ENCODE data around the gene PRIM2.
"Not testable (repeated sequence)": the region's sequence is repeated elsewhere in the genome, so short reads cannot be mapped to it uniquely, and the experiment has no call there.

Gene PRIM2

DNA sequence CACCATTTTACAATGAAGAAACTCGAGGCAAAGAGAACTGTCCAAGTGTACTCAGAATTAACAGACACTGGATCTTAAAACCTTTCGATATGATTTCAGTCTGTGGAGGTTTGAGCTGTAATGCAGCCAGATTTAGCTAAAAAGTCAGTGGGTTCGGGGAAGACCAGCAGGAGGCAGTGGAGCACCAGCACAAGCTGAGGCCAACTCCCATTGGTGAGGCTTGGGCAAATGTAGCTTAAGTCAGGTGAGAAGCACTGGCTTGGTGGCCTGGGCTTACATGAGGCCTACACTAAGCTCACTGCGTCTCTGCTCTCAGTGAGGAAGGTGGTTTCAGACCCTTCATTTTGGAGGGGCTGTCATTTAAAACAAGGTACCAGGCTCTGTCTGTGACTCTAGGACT, 234.5 kb downstream of the PRIM2 start:
- 100% methylated on average over 1 of the region's 4 CpGs; no CpG with 5 or more reads in 1 of the 2 experiments for WGBS, 2 experiments (ENCODE audit: insufficient coverage in 2 of 2)
- H3K36me3 ChIP-seq (ENCODE audit: control insufficient read depth, insufficient read depth, low read length); H3K4me1 ChIP-seq (ENCODE audit: control insufficient read depth, insufficient read depth, low read length, poor library complexity, severe bottlenecking); H3K9me3 ChIP-seq (ENCODE audit: control insufficient read depth, low read length); H3K27ac ChIP-seq (ENCODE audit: low read depth, low read length, severe bottlenecking); H3K4me3 ChIP-seq (ENCODE audit: extremely low read depth, insufficient read depth, low read length, poor library complexity, severe bottlenecking): not testable (repeated sequence)

DNA sequence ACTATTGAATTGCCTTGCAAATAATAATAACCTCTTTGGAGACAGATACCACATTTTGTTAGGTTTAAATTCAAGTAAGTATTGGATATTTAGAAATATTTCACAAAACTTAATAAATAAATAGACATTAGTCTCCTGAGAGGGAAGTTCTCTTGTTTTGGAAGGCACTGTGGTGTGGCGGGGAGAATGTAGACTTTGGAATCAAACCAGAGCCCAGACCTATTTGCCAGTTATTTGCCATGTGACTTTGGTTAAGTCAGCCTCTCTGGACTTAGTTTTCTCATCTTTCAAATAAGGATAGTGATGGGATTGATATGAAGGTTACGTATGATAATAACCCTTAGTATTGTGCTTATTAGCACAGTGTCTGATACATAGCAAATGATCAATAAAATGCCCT, 240.4 kb downstream of the PRIM2 start:
- not testable (repeated sequence) for H3K36me3 ChIP-seq (ENCODE audit: control insufficient read depth, insufficient read depth, low read length); H3K4me3 ChIP-seq (ENCODE audit: extremely low read depth, insufficient read depth, low read length, poor library complexity, severe bottlenecking); H3K4me1 ChIP-seq (ENCODE audit: control insufficient read depth, insufficient read depth, low read length, poor library complexity, severe bottlenecking); H3K27ac ChIP-seq (ENCODE audit: low read depth, low read length, severe bottlenecking); H3K9me3 ChIP-seq (ENCODE audit: control insufficient read depth, low read length)
- WGBS, 2 experiments (ENCODE audit: insufficient coverage in 2 of 2) = no CpG with 5 or more reads among the region's 2 CpGs

DNA sequence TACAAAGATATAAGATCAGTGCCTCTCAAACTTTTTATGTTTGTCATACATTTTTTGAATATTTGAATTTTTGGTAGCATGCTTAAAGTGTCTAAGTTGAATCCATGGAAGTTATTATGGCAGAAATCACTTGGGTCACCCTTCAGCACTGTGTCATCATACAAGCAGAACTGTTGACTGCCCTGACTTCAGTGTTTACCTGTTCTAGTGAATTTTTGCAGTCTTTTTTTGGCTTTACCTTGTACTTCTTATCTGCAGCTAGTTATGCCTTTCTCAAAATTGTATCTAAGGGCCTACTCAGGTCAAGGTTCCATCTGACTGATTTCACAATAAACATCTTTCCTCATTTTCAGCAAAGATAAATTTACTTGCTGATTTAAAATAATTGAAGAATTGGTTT, 241.7 kb downstream of the PRIM2 start:
- H3K9me3 ChIP-seq (ENCODE audit: control insufficient read depth, low read length); H3K36me3 ChIP-seq (ENCODE audit: control insufficient read depth, insufficient read depth, low read length); H3K4me1 ChIP-seq (ENCODE audit: control insufficient read depth, insufficient read depth, low read length, poor library complexity, severe bottlenecking); H3K4me3 ChIP-seq (ENCODE audit: extremely low read depth, insufficient read depth, low read length, poor library complexity, severe bottlenecking); H3K27ac ChIP-seq (ENCODE audit: low read depth, low read length, severe bottlenecking): not testable (repeated sequence)

DNA sequence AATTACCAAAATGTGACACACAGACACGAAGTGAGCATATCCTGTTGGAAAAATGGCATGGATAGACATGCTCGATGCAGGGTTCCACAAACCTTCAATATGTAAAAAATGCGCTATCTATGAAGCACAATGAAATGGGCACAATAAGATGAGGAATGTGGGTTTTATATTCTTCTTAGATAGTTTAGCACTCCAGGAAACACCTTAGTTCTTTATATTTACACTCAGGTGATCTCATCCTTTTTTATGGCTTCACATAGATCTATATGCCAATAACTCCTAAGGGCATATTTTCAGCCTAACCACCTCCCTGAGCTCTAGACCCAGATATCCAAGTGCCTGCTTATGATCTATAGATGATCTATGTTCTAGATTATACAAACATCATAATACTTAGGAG, 244.8 kb downstream of the PRIM2 start:
- H3K4me1 ChIP-seq (ENCODE audit: control insufficient read depth, insufficient read depth, low read length, poor library complexity, severe bottlenecking); H3K27ac ChIP-seq (ENCODE audit: low read depth, low read length, severe bottlenecking); H3K4me3 ChIP-seq (ENCODE audit: extremely low read depth, insufficient read depth, low read length, poor library complexity, severe bottlenecking); H3K9me3 ChIP-seq (ENCODE audit: control insufficient read depth, low read length); H3K36me3 ChIP-seq (ENCODE audit: control insufficient read depth, insufficient read depth, low read length): not testable (repeated sequence)
- WGBS, 2 experiments (ENCODE audit: insufficient coverage in 2 of 2) = no CpG with 5 or more reads among the region's 3 CpGs

DNA sequence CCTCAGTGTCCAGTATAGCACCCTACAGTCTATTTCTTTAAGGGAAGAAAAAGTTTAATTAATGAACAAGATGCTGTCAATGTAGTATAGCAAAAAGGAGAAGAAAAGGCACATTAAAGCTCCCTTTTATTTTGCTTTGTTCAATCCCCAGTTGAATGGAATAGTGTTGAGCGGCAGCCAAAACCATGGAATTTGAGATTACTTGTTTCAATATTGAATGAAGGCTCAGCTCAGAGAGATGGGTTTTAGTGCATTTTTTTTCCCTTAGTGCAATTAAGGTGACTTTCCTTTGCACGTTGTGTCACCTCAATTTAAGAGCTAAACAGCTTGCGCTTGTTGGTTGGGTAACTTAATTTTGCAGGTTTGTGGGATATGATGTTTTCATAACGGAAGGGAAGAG, 254.7 kb downstream of the PRIM2 start:
- not testable (repeated sequence) for H3K27ac ChIP-seq (ENCODE audit: low read depth, low read length, severe bottlenecking); H3K9me3 ChIP-seq (ENCODE audit: control insufficient read depth, low read length); H3K4me3 ChIP-seq (ENCODE audit: extremely low read depth, insufficient read depth, low read length, poor library complexity, severe bottlenecking); H3K36me3 ChIP-seq (ENCODE audit: control insufficient read depth, insufficient read depth, low read length); H3K4me1 ChIP-seq (ENCODE audit: control insufficient read depth, insufficient read depth, low read length, poor library complexity, severe bottlenecking)
- WGBS, 2 experiments (ENCODE audit: insufficient coverage in 2 of 2) = 100% methylated on average over 1 of the region's 4 CpGs

DNA sequence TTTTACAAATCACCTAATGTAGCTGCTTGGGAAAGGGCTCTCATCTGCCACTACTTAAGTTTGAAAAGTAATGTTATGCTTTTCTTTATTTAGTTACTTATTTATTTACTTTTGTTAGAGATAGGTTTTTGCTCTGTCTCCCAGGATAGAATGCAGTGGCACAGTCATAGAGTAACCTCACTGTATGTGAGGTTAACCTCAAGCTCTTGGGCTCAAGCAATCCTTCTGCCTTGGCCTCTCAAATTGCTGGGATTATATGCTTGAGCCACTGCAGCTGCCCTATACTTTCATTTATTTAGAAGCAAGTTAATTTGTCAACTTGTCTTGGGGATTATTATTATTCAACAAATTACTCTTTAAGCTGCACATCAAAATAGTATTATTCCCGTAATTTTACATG, 255.4 kb downstream of the PRIM2 start:
- whole genome bisulfite sequencing, 2 experiments (ENCODE audit: insufficient coverage in 2 of 2) = no CpG with 5 or more reads among the region's 1 CpG
- H3K27ac ChIP-seq (ENCODE audit: low read depth, low read length, severe bottlenecking); H3K4me3 ChIP-seq (ENCODE audit: extremely low read depth, insufficient read depth, low read length, poor library complexity, severe bottlenecking); H3K36me3 ChIP-seq (ENCODE audit: control insufficient read depth, insufficient read depth, low read length); H3K4me1 ChIP-seq (ENCODE audit: control insufficient read depth, insufficient read depth, low read length, poor library complexity, severe bottlenecking); H3K9me3 ChIP-seq (ENCODE audit: control insufficient read depth, low read length): not testable (repeated sequence)

DNA sequence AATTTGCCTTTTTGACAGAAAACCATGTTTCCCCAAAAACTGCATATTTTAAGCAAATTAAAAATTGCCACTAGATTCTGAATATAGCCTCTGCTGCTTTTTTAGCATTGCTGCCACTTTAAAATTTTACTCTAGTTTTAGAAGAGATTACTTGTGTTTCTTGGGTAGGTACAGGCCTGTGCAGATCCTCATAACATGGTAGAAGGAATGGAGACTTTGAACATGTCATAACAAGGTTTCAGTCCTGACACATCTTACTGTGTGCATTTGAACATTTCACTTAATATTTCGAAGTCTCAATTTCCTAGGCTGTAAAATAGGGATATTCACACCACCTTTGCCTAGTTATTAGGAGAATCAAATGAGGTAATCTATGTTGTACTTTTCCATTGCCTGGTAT, 259.6 kb downstream of the PRIM2 start:
- not testable (repeated sequence) for H3K27ac ChIP-seq (ENCODE audit: low read depth, low read length, severe bottlenecking); H3K9me3 ChIP-seq (ENCODE audit: control insufficient read depth, low read length); H3K4me3 ChIP-seq (ENCODE audit: extremely low read depth, insufficient read depth, low read length, poor library complexity, severe bottlenecking); H3K4me1 ChIP-seq (ENCODE audit: control insufficient read depth, insufficient read depth, low read length, poor library complexity, severe bottlenecking); H3K36me3 ChIP-seq (ENCODE audit: control insufficient read depth, insufficient read depth, low read length)
- no CpG with 5 or more reads among the region's 1 CpG for WGBS, 2 experiments (ENCODE audit: insufficient coverage in 2 of 2)

DNA sequence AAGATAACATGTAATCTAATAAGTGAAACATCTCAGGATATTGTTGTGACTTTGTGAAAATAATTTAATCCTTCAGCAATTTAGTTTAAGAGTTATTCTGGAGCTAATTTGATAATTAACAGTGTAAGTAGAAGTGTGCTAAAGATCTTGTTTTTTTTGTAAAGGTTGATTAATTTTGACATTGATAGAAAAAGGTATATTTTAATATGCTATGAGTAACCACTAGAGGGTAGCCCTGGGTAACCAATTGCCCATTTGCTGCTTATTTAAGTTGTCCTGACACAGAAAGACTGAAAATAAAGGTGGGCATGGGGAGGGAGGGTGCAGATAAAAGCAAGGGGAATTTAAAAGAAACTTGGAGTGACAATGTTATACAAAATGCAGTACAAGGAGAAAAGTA, 262.1 kb downstream of the PRIM2 start:
- H3K27ac ChIP-seq (ENCODE audit: low read depth, low read length, severe bottlenecking); H3K9me3 ChIP-seq (ENCODE audit: control insufficient read depth, low read length); H3K36me3 ChIP-seq (ENCODE audit: control insufficient read depth, insufficient read depth, low read length); H3K4me3 ChIP-seq (ENCODE audit: extremely low read depth, insufficient read depth, low read length, poor library complexity, severe bottlenecking); H3K4me1 ChIP-seq (ENCODE audit: control insufficient read depth, insufficient read depth, low read length, poor library complexity, severe bottlenecking): not testable (repeated sequence)

DNA sequence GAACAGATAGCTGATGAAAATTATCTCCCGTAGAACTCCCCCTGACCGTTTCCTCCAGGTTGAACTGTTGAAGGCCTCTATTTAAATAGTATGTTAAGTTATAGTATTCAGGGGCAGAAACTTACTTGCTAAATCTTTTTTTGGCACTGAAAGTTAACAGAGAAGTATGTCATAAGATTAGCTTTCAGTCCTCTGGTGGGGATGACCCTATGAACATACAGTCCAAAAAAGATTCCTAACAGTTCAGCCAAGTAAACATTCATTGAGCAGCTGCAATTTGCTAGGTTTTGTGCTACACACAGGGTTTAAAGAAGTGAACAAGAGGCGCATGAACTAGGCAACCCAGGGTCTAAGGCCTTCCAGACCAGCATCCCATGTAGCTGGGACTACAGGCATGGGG, 264.2 kb downstream of the PRIM2 start:
- not testable (repeated sequence) for H3K36me3 ChIP-seq (ENCODE audit: control insufficient read depth, insufficient read depth, low read length); H3K27ac ChIP-seq (ENCODE audit: low read depth, low read length, severe bottlenecking); H3K4me1 ChIP-seq (ENCODE audit: control insufficient read depth, insufficient read depth, low read length, poor library complexity, severe bottlenecking); H3K4me3 ChIP-seq (ENCODE audit: extremely low read depth, insufficient read depth, low read length, poor library complexity, severe bottlenecking); H3K9me3 ChIP-seq (ENCODE audit: control insufficient read depth, low read length)
- WGBS, 2 experiments (ENCODE audit: insufficient coverage in 2 of 2) = 90 to 100% methylated on average over 1 of the region's 3 CpGs

DNA sequence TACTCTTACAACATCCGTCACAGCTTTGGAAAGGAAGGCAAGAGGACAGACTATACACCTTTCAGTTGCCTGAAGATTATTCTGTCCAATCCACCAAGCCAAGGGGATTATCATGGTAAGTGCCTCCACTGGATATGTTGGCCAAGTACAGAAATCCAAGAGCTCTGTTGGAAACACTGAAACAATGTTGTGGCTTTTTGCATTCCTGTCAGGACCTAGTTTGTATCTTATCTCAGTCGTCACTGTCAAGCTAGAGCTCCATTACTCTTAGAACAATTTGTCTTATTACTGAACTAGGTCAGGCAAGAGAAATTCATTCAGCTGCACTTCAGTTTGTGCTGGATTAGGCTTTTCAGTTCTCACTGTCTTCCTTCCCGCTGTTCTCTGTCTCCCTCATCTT, 283.7 kb downstream of the PRIM2 start:
- not testable (repeated sequence) for H3K27ac ChIP-seq (ENCODE audit: low read depth, low read length, severe bottlenecking); H3K4me1 ChIP-seq (ENCODE audit: control insufficient read depth, insufficient read depth, low read length, poor library complexity, severe bottlenecking); H3K36me3 ChIP-seq (ENCODE audit: control insufficient read depth, insufficient read depth, low read length); H3K9me3 ChIP-seq (ENCODE audit: control insufficient read depth, low read length); H3K4me3 ChIP-seq (ENCODE audit: extremely low read depth, insufficient read depth, low read length, poor library complexity, severe bottlenecking)
- WGBS, 2 experiments (ENCODE audit: insufficient coverage in 2 of 2) = no CpG with 5 or more reads among the region's 3 CpGs

DNA sequence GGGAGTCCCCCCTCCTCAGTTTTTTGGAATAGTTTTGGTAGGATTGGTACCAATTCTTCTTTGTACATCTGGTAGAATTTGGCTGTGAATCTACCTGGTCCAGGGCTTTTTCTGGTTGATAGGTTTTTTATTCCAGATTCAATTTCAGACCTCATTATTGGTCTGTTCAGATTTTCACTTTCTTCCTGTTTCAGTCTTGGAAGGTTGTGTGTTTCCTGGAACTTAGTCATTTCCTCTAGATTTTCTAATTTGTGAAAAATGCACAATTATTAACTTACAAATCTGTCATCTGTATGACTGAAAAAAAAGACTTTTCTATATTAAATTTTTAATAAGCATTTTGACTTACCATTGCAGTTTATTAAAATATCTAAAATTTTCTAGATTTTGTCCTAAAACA, 287.9 kb downstream of the PRIM2 start:
- H3K4me1 ChIP-seq (ENCODE audit: control insufficient read depth, insufficient read depth, low read length, poor library complexity, severe bottlenecking); H3K36me3 ChIP-seq (ENCODE audit: control insufficient read depth, insufficient read depth, low read length); H3K4me3 ChIP-seq (ENCODE audit: extremely low read depth, insufficient read depth, low read length, poor library complexity, severe bottlenecking); H3K27ac ChIP-seq (ENCODE audit: low read depth, low read length, severe bottlenecking); H3K9me3 ChIP-seq (ENCODE audit: control insufficient read depth, low read length): not testable (repeated sequence)

DNA sequence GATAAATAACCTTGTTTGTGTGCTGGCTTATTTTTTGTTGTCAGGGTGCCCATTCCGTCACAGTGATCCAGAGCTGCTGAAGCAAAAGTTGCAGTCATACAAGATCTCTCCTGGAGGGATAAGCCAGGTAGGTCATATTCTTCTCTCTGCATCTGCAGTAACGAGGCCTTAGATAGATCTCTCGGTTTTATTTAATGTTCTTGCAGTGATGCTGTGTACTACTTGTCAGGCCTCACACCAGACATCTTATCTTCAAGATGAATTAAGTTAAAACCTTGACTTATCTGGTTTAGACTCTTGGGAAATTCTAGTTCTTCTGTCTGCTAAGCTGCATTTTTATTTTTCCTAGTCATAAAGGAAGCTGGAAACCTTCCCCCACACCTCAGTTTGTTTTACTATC, 288.9 kb downstream of the PRIM2 start:
- not testable (repeated sequence) for H3K27ac ChIP-seq (ENCODE audit: low read depth, low read length, severe bottlenecking); H3K4me3 ChIP-seq (ENCODE audit: extremely low read depth, insufficient read depth, low read length, poor library complexity, severe bottlenecking); H3K9me3 ChIP-seq (ENCODE audit: control insufficient read depth, low read length); H3K4me1 ChIP-seq (ENCODE audit: control insufficient read depth, insufficient read depth, low read length, poor library complexity, severe bottlenecking); H3K36me3 ChIP-seq (ENCODE audit: control insufficient read depth, insufficient read depth, low read length)
- WGBS, 2 experiments (ENCODE audit: insufficient coverage in 2 of 2) = no CpG with 5 or more reads among the region's 3 CpGs

Measured in mesodermal cell (in vitro differentiated cells).